ENCODE results near the gene ADAMTS14. TPM values are rescaled to one million over a fixed set of nuclear protein-coding genes. Genes with fewer than 3 reads are reported as not detected.

ADAMTS14 gene
- polyA plus RNA-seq, 3 donors: 1.2 to 2.5 (median 1.6) TPM

GRCh38 chr10:70732569-70732968, 60.3 kb downstream of the ADAMTS14 start:
- no peak for DNase-seq

- no peak for DNase-seq
Observed at GRCh38 chr10:70733051-70733450, 60.7 kb downstream of the ADAMTS14 start.

- DNase-seq: no peak
Observed at GRCh38 chr10:70735161-70735560, 62.9 kb downstream of the ADAMTS14 start.

- DNase-seq: no peak
Observed at GRCh38 chr10:70736525-70736924, 64.2 kb downstream of the ADAMTS14 start.

GRCh38 chr10:70737250-70737649, 64.9 kb downstream of the ADAMTS14 start:
- no peak for DNase-seq

GRCh38 chr10:70738006-70738760, 65.9 kb downstream of the ADAMTS14 start:
- no peak for DNase-seq

- DNase-seq: no peak
Observed at GRCh38 chr10:70738761-70739121, 66.4 kb downstream of the ADAMTS14 start.

- no peak for DNase-seq
Observed at GRCh38 chr10:70740406-70741288, 68.3 kb downstream of the ADAMTS14 start.

- DNase-seq: peak; percentile 76
Observed at GRCh38 chr10:70742537-70743429, 70.5 kb downstream of the ADAMTS14 start.

- no peak for DNase-seq
Observed at GRCh38 chr10:70743430-70743788, 71.1 kb downstream of the ADAMTS14 start.

GRCh38 chr10:70743879-70744278, 71.6 kb downstream of the ADAMTS14 start:
- no peak for DNase-seq

- no peak for DNase-seq
Observed at GRCh38 chr10:70744617-70745143, 72.4 kb downstream of the ADAMTS14 start.

- DNase-seq: no peak
Observed at GRCh38 chr10:70745555-70745954, 73.2 kb downstream of the ADAMTS14 start.

GRCh38 chr10:70747192-70747965, 75.1 kb downstream of the ADAMTS14 start:
- no peak for DNase-seq

- no peak for DNase-seq
Observed at GRCh38 chr10:70748305-70748704, 76.0 kb downstream of the ADAMTS14 start.

- DNase-seq: no peak
Observed at GRCh38 chr10:70748801-70749573, 76.7 kb downstream of the ADAMTS14 start.

GRCh38 chr10:70749756-70750155, 77.5 kb downstream of the ADAMTS14 start:
- DNase-seq: no peak

GRCh38 chr10:70750156-70750703, 77.9 kb downstream of the ADAMTS14 start:
- no peak for DNase-seq

- DNase-seq: no peak
Observed at GRCh38 chr10:70751356-70751755, 79.0 kb downstream of the ADAMTS14 start.

- DNase-seq: no peak
Observed at GRCh38 chr10:70751991-70752390, 79.7 kb downstream of the ADAMTS14 start.

All from renal pelvis (tissue), 4 donors.